ENCODE data around the gene FRG2. TPM values are rescaled to one million over a fixed set of nuclear protein-coding genes. Genes with fewer than 3 reads are reported as not detected.
"Not testable (repeated sequence)": the region's sequence is repeated elsewhere in the genome, so short reads cannot be mapped to it uniquely, and the experiment has no call there.

FRG2 gene
- total RNA-seq, 1 experiment from 2014 or later = not detected

DNA sequence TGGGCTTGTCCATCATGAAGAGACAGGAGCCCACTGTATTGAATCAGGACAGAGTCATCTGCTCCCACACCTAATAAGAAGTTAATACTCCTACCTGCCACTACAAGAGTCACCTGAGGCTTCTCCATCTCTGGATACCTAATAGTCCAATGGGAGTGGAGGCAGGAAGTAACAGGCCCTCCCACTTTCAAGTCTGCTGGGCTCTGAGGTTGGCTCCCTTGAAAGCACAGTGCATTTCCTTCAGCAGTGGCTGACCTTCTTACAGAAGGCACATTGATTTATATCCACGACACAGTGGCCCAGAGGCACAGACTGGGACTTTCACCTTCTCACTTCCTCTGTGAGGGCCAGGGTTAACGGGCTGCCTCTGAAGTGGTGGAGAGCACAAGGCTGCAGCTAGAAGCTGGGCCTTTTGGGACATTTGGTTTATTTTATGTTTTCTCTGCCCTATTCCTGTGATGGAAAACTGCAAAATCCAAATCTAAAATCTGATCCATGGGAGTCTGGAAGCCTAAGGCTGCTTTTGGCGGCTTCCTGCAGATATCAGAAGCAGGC is 38.1 kb downstream of the FRG2 start:
- Histone ChIP-seq H2AFZ (ENCODE audit: low read depth, low read length, poor library complexity, severe bottlenecking) (no peak overlapping the region), H3K27ac (ENCODE audit: low read depth, low read length) (no peak overlapping the region), H3K4me1 (ENCODE audit: control insufficient read depth in 1 of 2, insufficient read depth in 2 of 2, low read length in 2 of 2) (no peaks in the 10 kb centered on the region), H3K27me3 (ENCODE audit: insufficient read depth, low read length) (no peaks in the 10 kb centered on the region), H3K4me2 (ENCODE audit: low read length) (no peak overlapping the region), H4K20me1 (ENCODE audit: insufficient read depth) (no peaks in the 10 kb centered on the region), H3K9me3 (ENCODE audit: control insufficient read depth in 1 of 2, insufficient read depth in 1 of 2, low read depth in 1 of 2, low read length in 2 of 2) (no peaks in the 10 kb centered on the region), H3K9ac (ENCODE audit: low read length) (no peak overlapping the region), H3K9me2 (ENCODE audit: insufficient read depth) (no peaks in the 10 kb centered on the region), H3K36me3 (ENCODE audit: control insufficient read depth in 1 of 2, insufficient read depth in 2 of 2, low read length in 2 of 2) (no peaks in the 10 kb centered on the region), H3K4me3 (replicated peaks in 1 of 2; ENCODE audit: low read depth in 1 of 2, low read length in 2 of 2) (no peak overlapping the region), H3K79me2 (ENCODE audit: insufficient read depth, low read length) (no peaks in the 10 kb centered on the region)
- DNase-seq (ENCODE audit: low read depth, low spot score) (no peak), ATAC-seq (peak; percentile 72)
- no TSS peak for BruUV-seq (replicated peaks)
- intact Hi-C loops (cut with micrococcal nuclease) = no loop called here
- TF ChIP-seq EZH2phosphoT487 (IDR thresholded peaks at IDR 0.05; ENCODE audit: borderline replicate concordance) (no peak), YY1 (IDR thresholded peaks at IDR 0.05; ENCODE audit: extremely low read depth, insufficient replicate concordance, low read depth, low read length) (no peak), ZNF274 (IDR thresholded peaks at IDR 0.05; ENCODE audit: low read depth, low read length) (no peak), CBX3 (IDR thresholded peaks at IDR 0.05; ENCODE audit: low read depth) (no peak)
- POLR2A ChIA-PET = no interaction called here
- RAD21 ChIA-PET (ENCODE audit: low non-redundant PET in 1 of 2, low total read pairs in 2 of 2, uncharacterized antibody in 2 of 2, unreplicated experiment in 2 of 2) = no interaction called here
- CTCF ChIA-PET = no interaction called here

DNA sequence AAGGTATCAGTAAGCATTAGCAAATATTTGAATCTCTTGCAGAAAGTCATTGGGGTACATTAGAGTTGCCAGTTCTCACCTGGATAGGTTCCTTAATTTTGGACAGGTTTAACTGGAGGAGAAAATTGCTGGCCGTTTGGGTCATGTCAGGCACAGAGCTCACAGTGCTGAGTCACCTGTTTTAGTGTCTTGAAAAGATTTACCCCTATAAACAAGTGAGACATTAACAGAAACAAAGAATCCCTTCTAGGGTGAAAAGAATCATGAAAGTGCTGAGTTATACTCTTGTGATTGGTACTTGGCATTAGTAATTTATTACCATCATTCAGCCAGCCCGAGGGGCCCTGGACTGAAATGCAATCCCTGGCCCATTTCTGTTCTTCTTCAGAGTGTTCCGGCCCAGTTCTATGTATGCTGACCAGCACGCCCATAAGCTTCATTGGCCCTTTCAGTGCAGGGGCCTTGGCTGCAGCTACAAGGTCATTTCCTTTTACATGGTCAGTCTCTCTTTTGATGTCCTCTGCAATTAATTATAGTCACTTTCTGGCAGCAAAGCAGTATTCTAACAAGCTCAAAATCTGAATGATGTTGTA is 41.3 kb downstream of the FRG2 start:
- H2AFZ ChIP-seq (ENCODE audit: low read depth, low read length, poor library complexity, severe bottlenecking); H3K9me3 ChIP-seq (ENCODE audit: control insufficient read depth in 1 of 2, insufficient read depth in 1 of 2, low read depth in 1 of 2, low read length in 2 of 2); H3K9ac ChIP-seq (ENCODE audit: low read length); POLR2A ChIA-PET; H3K4me3 ChIP-seq (replicated peaks in 1 of 2; ENCODE audit: low read depth in 1 of 2, low read length in 2 of 2); intact Hi-C loops (cut with micrococcal nuclease); H3K4me2 ChIP-seq (ENCODE audit: low read length); H3K9me2 ChIP-seq (ENCODE audit: insufficient read depth); BruUV-seq (replicated peaks); H3K27me3 ChIP-seq (ENCODE audit: insufficient read depth, low read length); H3K4me1 ChIP-seq (ENCODE audit: control insufficient read depth in 1 of 2, insufficient read depth in 2 of 2, low read length in 2 of 2); H4K20me1 ChIP-seq (ENCODE audit: insufficient read depth); H3K36me3 ChIP-seq (ENCODE audit: control insufficient read depth in 1 of 2, insufficient read depth in 2 of 2, low read length in 2 of 2); RAD21 ChIA-PET (ENCODE audit: low non-redundant PET in 1 of 2, low total read pairs in 2 of 2, uncharacterized antibody in 2 of 2, unreplicated experiment in 2 of 2); DNase-seq (ENCODE audit: low read depth, low spot score); H3K27ac ChIP-seq (ENCODE audit: low read depth, low read length); ATAC-seq; CTCF ChIA-PET; H3K79me2 ChIP-seq (ENCODE audit: insufficient read depth, low read length): not testable (repeated sequence)

DNA sequence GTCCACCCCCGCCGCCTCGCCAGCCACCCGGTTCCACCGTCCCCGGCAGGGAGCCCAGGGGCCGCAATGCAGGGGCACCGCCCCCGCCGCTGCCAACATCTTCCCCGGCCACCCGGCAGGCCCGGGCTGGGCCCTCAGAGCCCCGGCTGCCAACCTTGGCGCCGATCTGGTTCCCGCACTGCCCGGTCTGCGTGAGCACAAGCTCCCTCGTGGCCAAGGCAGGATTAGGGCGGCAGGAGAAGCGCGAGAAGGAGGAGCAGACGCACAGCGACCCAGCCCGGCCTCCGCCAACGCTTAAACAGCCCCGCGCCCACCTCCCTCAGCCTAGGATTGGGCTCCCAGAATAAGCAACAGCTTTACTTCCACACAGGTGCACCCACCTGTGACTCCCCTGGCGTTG is 42.4 kb downstream of the FRG2 start:
- H3K9ac ChIP-seq (ENCODE audit: low read length); H2AFZ ChIP-seq (ENCODE audit: low read depth, low read length, poor library complexity, severe bottlenecking); H3K9me3 ChIP-seq (ENCODE audit: control insufficient read depth in 1 of 2, insufficient read depth in 1 of 2, low read depth in 1 of 2, low read length in 2 of 2); CTCF ChIA-PET; RAD21 ChIA-PET (ENCODE audit: low non-redundant PET in 1 of 2, low total read pairs in 2 of 2, uncharacterized antibody in 2 of 2, unreplicated experiment in 2 of 2); intact Hi-C loops (cut with micrococcal nuclease); H4K20me1 ChIP-seq (ENCODE audit: insufficient read depth); ATAC-seq; POLR2A ChIA-PET; H3K4me2 ChIP-seq (ENCODE audit: low read length); H3K27me3 ChIP-seq (ENCODE audit: insufficient read depth, low read length); H3K36me3 ChIP-seq (ENCODE audit: control insufficient read depth in 1 of 2, insufficient read depth in 2 of 2, low read length in 2 of 2); H3K9me2 ChIP-seq (ENCODE audit: insufficient read depth); BruUV-seq (replicated peaks); H3K79me2 ChIP-seq (ENCODE audit: insufficient read depth, low read length); DNase-seq (ENCODE audit: low read depth, low spot score); H3K27ac ChIP-seq (ENCODE audit: low read depth, low read length); H3K4me1 ChIP-seq (ENCODE audit: control insufficient read depth in 1 of 2, insufficient read depth in 2 of 2, low read length in 2 of 2); H3K4me3 ChIP-seq (replicated peaks in 1 of 2; ENCODE audit: low read depth in 1 of 2, low read length in 2 of 2): not testable (repeated sequence)

DNA sequence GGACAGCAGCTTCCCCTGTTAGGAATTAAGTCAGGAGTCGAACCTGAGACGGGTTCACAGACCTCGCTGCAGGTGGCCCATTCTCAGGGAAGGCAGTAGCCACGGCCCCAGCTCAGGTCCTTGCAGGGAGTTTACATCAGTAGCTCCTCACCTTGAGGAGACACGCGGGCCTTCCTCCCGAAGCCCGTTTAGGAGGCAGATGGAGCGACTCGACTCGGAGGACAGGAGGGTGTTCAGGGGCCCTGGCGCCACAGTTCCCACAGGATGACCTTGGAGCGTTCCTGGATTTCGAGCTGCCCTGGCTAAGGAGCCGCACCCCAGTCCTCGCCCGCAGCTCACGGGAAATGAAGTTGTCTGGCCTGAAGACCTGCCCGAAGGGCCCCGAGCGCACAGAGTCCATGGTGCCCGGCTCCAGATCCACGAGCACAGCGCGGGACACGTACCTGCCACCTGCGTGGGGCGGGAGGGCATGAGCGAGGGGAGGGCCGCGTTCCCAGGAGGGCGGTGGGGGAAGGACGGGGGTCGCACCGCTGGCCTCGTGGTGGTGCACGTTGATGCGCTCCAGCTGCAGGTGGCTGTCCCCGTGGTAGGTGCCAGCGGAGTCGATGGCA is 43.0 kb downstream of the FRG2 start:
- BruUV-seq (replicated peaks); RAD21 ChIA-PET (ENCODE audit: low non-redundant PET in 1 of 2, low total read pairs in 2 of 2, uncharacterized antibody in 2 of 2, unreplicated experiment in 2 of 2); H3K4me3 ChIP-seq (replicated peaks in 1 of 2; ENCODE audit: low read depth in 1 of 2, low read length in 2 of 2); ATAC-seq; intact Hi-C loops (cut with micrococcal nuclease); H3K9ac ChIP-seq (ENCODE audit: low read length); DNase-seq (ENCODE audit: low read depth, low spot score); H3K9me3 ChIP-seq (ENCODE audit: control insufficient read depth in 1 of 2, insufficient read depth in 1 of 2, low read depth in 1 of 2, low read length in 2 of 2); H3K36me3 ChIP-seq (ENCODE audit: control insufficient read depth in 1 of 2, insufficient read depth in 2 of 2, low read length in 2 of 2); H3K27ac ChIP-seq (ENCODE audit: low read depth, low read length); CTCF ChIA-PET; H3K4me1 ChIP-seq (ENCODE audit: control insufficient read depth in 1 of 2, insufficient read depth in 2 of 2, low read length in 2 of 2); H3K9me2 ChIP-seq (ENCODE audit: insufficient read depth); POLR2A ChIA-PET; H4K20me1 ChIP-seq (ENCODE audit: insufficient read depth); H3K27me3 ChIP-seq (ENCODE audit: insufficient read depth, low read length); H3K79me2 ChIP-seq (ENCODE audit: insufficient read depth, low read length); H2AFZ ChIP-seq (ENCODE audit: low read depth, low read length, poor library complexity, severe bottlenecking); H3K4me2 ChIP-seq (ENCODE audit: low read length): not testable (repeated sequence)
